Measurements from ENCODE around the gene ASF1B.
"Not testable (repeated sequence)": the region's sequence is repeated elsewhere in the genome, so short reads cannot be mapped to it uniquely, and the experiment has no call there.

The ASF1B gene

GRCh38 chr19:14136509-14137281, at the start of gene ASF1B:
Gene ASF1B (minus strand): TSS chr19:14136589. CDS start chr19:14136456, 133 bp downstream.
- peak; percentile 100 for DNase-seq

DNA sequence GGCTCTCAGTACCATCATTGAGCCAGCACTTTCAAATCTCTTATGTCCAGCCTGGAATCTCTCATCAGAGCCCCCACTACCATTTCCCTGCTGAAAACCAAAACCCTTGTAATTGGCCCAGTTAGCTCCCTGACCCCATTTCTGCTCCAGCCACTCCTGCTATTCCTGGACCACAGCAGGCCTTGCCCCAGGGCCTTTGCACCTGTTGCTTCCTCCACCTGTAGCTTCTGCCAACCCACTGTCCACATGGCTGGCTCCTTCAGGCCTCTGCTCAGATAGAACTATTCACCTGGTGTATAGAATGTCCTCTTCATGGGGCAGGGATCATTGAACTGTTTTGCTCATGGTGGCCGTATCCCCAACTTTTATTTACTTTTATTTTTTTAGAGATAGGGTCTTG, 49.3 kb upstream of the ASF1B start:
- not testable (repeated sequence) for DNase-seq

- DNase-seq = no peak
Observed at GRCh38 chr19:14185158-14185557, 48.8 kb upstream of the ASF1B start.

GRCh38 chr19:14183741-14184350, 47.5 kb upstream of the ASF1B start:
- DNase-seq = no peak

DNA sequence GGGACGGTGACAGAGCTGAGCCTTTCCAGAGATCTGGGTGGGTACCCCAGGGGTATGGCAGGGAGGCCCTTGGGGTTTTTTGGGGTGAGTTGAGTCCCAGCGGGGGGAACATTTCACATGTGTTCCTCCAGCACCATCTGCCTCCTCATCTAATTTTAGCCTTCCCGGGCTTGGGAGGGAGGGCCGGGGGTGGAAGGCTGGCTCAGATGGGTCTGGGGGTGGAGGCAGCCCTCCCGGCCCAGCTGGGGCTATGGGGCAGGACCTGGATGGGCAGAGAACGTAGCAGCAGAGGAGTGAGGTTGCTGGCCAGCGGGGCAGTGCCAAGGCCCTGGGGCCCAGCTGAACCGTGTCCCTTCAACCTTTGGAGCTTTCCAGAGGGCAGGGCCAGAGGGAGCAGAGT, 46.1 kb upstream of the ASF1B start:
- no peak for DNase-seq

DNA sequence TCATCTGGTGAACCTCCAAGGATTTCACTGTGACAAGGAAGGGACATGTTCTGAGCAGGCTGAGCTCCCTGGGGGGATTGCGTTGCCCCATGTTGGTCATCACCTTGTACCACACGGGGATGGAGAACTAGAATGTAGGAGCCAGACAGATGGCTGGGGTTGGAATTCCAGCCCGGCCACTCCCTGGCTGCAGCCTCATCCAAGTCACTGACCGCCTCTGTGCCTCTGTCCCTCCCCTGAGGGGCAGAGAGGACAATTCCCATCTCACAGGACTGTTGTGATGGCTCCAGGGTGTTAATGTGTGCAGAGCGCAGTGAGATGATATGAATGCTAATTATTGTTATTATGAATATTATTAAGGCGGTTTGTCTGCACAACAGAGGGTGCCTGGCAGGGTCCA, 45.5 kb upstream of the ASF1B start:
- no peak for DNase-seq

DNA sequence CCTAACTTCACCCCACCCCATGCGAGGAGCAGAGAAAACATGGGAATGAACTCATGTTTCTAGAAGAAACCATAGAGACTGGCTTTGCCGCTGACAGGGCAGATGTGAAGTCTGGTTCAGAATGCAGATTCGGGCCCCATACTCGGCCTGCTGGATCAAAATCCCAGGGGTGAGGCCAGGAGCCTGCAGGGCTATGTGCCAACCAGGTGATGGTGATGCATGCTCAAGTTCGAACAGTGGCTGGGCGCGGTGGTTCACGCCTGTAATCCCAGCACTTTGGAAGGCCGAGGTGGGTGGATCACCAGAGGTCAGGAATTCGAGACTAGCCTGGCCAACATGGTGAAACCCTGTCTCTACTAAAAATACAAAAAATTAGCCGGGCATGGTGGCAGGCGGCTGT, 44.8 kb upstream of the ASF1B start:
- DNase-seq = not testable (repeated sequence)

GRCh38 chr19:14177496-14178074, 41.2 kb upstream of the ASF1B start:
- no peak for DNase-seq

GRCh38 chr19:14175351-14175792, 39.0 kb upstream of the ASF1B start:
- no peak for DNase-seq

DNA sequence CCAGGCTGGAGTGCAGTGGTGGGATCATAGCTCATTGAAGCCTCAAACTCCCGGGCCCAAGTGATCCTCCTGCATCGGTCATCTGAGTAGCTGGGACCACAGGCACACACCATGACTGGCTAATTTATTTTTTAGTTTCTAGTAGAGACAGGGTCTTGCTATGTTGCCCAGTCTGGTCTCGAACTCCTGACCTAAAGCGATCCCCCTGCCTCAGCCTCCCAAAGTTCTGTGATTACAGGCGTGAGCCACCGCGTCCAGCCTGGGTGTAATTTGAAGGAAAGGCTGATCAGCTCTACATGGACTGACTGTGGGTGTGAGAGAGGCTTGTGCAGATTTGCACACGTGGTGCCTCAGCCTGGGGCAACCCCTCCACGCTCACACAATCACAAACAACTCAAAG, 38.5 kb upstream of the ASF1B start:
- DNase-seq = no peak

DNA sequence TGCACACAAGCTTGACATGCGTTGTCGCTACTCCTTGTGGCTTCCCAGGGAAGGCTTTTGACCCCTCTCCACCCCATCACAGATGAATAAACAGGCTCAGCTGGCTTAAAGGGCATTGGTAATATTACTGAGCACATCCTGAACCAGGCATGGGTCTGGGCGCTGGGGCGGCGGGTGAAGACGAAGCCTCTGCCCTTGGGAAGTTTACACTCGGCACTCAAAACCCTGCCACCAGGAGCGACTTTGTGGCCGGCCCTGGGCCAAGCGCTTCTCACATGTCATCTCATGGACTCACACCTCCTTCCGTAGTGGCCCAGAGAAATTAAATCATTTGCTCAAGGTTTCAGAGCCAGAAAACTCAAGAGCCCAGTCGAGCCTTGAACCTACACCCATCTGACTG, 32.6 kb upstream of the ASF1B start:
- no peak for DNase-seq

DNA sequence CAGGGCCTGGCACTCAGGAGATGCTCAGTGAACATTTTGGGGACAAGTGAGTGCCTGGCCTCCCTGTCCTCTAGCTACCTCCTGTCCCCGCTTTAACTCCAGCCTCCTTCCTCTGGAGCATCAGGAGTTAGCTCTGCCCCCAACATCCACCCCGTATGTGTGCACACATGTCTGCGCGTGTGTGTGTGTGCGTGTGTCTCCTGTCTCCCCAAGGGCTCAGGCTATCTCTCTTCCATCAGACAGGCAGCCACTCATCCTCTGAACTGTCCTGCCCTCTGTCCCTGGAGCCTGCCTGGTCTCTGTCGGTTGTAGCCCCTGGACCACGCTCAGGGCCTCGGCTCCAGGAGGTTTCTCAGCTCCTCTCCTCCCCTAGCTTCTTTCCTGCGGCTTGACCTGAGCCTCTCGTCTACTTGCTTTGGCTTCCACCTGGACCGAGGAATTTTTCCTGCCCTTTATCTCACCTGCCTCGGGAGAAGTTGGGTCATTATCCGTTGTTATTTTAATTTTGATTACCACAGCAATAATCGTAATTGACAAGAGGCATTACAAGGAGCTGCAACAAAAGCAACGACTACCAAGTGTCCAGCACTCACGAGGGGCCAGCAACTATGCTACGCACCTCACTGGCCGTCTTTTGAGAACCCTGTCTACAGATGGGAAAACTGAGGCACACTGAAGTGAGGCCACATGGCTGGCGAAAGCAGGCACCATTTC, 32.0 kb upstream of the ASF1B start:
- DNase-seq = no peak

- no peak for DNase-seq
Observed at GRCh38 chr19:14167576-14168138, 31.3 kb upstream of the ASF1B start.

DNA sequence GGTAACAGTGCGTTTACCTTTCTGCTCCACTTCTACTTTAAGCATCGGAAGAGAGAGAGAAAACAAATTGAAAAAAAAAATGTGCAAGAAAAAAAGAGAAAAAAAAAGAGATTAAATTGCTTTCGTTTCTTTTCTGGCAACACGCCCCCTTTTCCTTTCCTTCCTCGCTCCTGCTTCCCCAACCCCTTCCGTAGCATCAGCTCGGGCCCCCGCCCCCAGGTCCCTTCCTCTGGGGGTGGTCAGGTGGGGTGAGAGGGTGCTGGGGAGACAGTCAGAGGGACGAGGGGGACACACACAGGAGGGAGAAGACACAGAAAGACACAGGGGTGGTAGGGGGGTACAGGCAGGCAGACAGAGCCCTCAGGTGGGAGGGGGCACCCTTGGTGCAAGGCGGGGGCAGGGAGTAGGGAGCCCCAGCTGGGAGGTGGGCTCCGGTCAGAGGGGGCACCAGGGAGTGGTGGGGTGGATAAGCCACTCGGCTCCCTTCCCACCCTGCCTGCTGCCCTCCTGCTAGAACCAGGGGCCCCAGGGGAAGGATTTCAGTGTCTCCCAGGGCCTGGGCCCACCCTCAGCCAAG, 30.7 kb upstream of the ASF1B start:
- DNase-seq = no peak

GRCh38 chr19:14165990-14166830, 29.8 kb upstream of the ASF1B start:
- DNase-seq = no peak

DNA sequence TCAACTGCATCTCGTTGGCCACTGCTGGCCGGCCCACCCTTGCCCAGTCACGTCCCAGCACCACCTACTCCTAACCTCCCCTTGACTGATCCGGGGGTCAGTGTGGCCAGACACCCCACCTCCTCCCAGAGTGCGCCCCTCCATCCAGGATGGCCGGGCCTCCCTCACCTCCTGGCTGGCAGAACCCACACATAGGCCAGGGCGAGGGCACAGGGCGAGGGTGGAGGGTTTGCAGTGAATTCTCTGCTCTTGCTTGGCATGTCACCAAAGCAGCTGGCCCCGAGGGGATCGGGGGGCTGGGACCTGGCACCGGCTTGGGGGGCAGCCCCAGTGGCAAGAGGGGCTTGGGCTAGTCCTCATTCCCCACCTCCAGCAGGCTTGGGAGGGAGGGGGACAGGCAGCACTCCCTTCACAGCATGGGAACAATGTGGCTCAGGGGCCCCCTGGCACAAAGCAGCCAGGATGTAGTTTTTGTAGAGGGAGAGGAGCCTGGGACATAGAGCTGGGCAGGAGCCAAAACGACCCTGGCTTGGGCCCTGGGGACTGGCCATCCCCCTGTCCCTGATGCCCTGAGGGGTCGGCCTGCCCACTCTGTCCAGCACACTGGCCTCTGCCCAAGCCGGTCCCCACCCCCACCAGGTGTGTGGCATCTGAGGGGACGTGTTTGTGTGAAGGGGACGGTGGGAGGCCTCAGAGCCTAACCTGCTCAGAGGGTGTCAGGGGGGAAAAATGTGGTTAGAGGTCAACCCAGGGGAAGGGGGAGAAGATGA, 28.5 kb upstream of the ASF1B start:
- DNase-seq = no peak

- DNase-seq = no peak
Observed at GRCh38 chr19:14164082-14164481, 27.7 kb upstream of the ASF1B start.

DNA sequence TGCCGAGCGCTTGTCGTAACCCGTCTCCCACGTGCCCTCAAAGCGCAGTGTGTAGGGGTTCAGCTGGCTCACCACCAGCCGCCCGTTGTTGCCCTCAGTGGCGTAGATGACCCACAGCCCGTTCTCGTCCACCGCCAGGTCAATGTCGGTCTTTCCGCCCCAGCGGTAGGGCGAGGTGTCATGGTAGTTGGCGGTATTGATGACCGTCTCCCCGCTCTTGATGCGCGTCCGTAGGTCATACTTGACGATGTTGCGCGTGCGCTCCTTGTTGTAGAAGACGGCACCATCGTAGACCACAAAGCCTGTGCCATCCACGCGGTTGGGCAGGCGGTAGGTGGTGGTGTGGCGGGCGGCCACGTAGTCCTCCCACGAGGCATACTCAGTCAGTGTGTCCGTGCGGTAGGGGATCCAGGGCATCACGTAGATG, 26.5 kb upstream of the ASF1B start:
- no peak for DNase-seq

DNA sequence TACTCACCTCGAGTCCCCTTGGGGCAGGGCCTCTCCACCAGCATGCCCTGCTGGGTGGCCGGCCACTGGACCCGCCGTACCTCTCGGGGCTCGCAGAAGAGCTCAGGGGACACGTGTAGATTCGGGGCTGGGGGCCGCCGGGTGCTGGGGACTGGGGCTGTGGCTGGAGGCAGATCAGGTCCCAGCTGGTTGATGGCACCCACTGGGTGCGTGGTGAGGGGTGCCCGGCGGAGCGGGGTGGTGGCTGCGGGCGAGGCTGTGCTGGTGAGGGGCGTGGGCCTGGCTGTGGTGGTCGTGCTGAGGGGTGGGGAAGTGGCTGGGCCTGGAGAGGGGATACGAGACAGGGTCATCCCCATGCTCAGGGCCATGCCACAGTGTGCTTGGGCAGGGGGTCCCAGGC, 24.9 kb upstream of the ASF1B start:
- DNase-seq = no peak

DNA sequence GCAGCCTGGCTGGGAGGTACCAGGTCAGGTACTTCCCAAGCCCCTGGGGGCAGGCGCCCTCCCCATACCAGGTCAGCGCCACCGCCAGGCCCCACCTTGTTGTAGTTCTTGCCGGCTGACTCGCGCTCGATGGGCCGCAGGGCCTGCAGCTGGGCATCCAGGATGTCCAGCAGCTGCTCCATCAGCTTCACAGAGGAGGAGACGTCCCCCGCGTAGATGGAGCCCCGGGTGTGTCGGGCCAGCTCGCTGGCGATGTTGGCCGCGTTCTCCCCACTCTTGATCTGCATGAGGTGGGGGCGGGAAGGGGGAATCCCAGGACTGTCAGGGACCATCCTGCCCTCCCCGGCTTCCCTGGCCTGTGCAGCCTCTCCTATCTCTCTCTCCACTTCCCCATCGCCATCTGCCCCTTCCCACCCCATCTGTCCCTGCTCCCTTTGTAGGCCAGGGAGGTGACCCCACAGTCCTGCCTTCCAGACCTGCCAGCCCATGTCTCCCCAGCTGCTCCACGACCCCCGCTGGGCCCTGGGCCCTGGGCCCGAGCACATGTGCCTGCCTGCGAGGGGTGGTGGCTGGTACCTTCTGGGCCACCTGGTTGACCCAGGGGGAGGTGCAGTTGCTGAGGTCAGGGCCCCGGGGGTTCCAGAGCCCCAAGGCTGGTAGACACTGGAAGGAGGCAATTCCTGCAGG, 23.8 kb upstream of the ASF1B start:
- DNase-seq = no peak

Measured in NCI-H1436 (cell line).